Measurements from ENCODE around the gene ZSWIM5. TPM values are rescaled to one million over a fixed set of nuclear protein-coding genes. Genes with fewer than 3 reads are reported as not detected.

The ZSWIM5 gene
- total and polyA plus RNA-seq, 2 of the 8 experiments (the other 6 are each of a cell fraction or from before 2014, with no cell fraction given): 2.5 to 3.9 TPM

DNA sequence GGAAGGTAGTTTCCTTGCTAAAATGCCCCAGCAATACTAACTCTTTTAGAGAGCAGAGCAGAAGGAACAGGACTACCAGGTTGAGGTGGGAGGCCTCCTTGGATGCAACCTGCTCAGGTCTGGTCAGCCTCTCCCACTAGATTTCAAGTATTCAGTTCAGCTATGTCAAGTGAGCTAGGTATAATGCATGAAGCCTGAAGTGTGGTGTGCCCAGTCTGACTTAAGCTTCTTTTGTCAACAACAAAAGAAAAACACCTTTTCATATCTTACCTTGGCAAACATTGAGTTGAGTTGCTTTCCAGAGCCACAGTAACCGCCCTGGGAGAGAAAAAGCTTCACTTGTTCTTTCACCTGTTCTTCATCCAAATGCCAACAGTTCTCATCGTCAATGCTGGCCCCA, 146.6 kb downstream of the ZSWIM5 start:
- no peak for FAIRE-seq
- no peak overlapping the region for H2BK20ac ChIP-seq (ENCODE audit: low read length)
- H2BK15ac ChIP-seq (ENCODE audit: low read length): no peak overlapping the region
- no peak overlapping the region for H3K56ac ChIP-seq (replicated peaks; ENCODE audit: insufficient read length, low read depth, low read length)
- H4K20me1 ChIP-seq (replicated peaks in 1 of 2; ENCODE audit: control insufficient read depth in 1 of 2, insufficient read depth in 2 of 2, low read length in 2 of 2): no peaks in the 10 kb centered on the region
- TF ChIP-seq POLR2A (IDR thresholded peaks at IDR 0.05; ENCODE audit: control extremely low read depth in 1 of 2, low read depth in 2 of 2, low read length in 2 of 2): no peak
- TF ChIP-seq TAF1 (IDR thresholded peaks at IDR 0.05; ENCODE audit: low read depth, low read length): no peak
- no peak for TF ChIP-seq RBBP5 (IDR thresholded peaks at IDR 0.05; ENCODE audit: borderline replicate concordance, low read depth, low read length)
- TF ChIP-seq SP4 (IDR thresholded peaks at IDR 0.05; ENCODE audit: low read length): no peak
- TF ChIP-seq, protein P1, sequence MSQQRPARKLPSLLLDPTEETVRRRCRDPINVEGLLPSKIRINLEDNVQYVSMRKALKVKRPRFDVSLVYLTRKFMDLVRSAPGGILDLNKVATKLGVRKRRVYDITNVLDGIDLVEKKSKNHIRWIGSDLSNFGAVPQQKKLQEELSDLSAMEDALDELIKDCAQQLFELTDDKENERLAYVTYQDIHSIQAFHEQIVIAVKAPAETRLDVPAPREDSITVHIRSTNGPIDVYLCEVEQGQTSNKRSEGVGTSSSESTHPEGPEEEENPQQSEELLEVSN (IDR thresholded peaks at IDR 0.05): no peak
- no peak for TF ChIP-seq TAF7 (optimal IDR thresholded peaks at IDR 0.05; ENCODE audit: borderline replicate concordance, low read depth, low read length)
- H3K79me1 ChIP-seq (ENCODE audit: low read depth, low read length): no peaks in the 10 kb centered on the region
- no peak overlapping the region for H4K8ac ChIP-seq (ENCODE audit: extremely low read depth, insufficient read depth, low read length)
- no peaks in the 10 kb centered on the region for H3K36me3 ChIP-seq (ENCODE audit: control insufficient read depth in 2 of 4, insufficient read depth in 4 of 4, low read length in 3 of 4)
- H3K27ac ChIP-seq (ENCODE audit: low read depth, low read length): no peak overlapping the region
- no peak overlapping the region for H3K9ac ChIP-seq (replicated peaks in 1 of 4; ENCODE audit: extremely low read depth in 1 of 4, low read depth in 3 of 4, low read length in 3 of 4)
- H3K4me2 ChIP-seq (ENCODE audit: insufficient read depth in 1 of 2, low read depth in 2 of 2, low read length in 2 of 2): no peak overlapping the region
- H4K91ac ChIP-seq (replicated peaks; ENCODE audit: insufficient read length, low read length): no peak overlapping the region
- H3K23ac ChIP-seq (ENCODE audit: insufficient read length): no peak overlapping the region
- H2BK120ac ChIP-seq (replicated peaks; ENCODE audit: low read depth, low read length): no peak overlapping the region
- 78% methylated on average over 2 of the region's 2 CpGs; no CpG with 5 or more reads in 1 of the 2 experiments for WGBS, 2 experiments (ENCODE audit: extremely low coverage in 1 of 2, insufficient coverage in 1 of 2, insufficient read length in 1 of 2, insufficient replicate concordance in 2 of 2, low coverage in 1 of 2, low lambda C conversion rate in 2 of 2, missing lambda C conversion rate in 1 of 2)
- H2AFZ ChIP-seq (ENCODE audit: low read length): no peak overlapping the region
- H2BK12ac ChIP-seq (ENCODE audit: low read depth, low read length): no peak overlapping the region
- no peaks in the 10 kb centered on the region for H3K23me2 ChIP-seq (ENCODE audit: low read depth, low read length)
- no peak for DNase-seq (ENCODE audit: low read depth in 1 of 2, low spot score in 2 of 2)
- H3K14ac ChIP-seq (ENCODE audit: insufficient read length): no peak overlapping the region
- no peak overlapping the region for H3K4me3 ChIP-seq (ENCODE audit: extremely low read depth in 1 of 4, insufficient read depth in 2 of 4, low read depth in 3 of 4, low read length in 4 of 4)
- CTCF ChIA-PET (ENCODE audit: partially characterized antibody): interaction anchor here (0.6 to 1.0 kb wide), 2 partner anchors 25 to 46 kb away, joined by 3 to 7 read pairs; no protein-coding TSS in a partner anchor
- no peak overlapping the region for H2BK5ac ChIP-seq (ENCODE audit: low read depth, low read length)
- POLR2A ChIA-PET (ENCODE audit: partially characterized antibody): no interaction called here
- no peak overlapping the region for H3K4ac ChIP-seq (replicated peaks; ENCODE audit: insufficient read length, low read depth, low read length)
- H3K4me1 ChIP-seq (replicated peaks in 1 of 4; ENCODE audit: control insufficient read depth in 3 of 4, insufficient read depth in 4 of 4, low read length in 3 of 4): peaks cover 0 to 2% (median 0%) of the 10 kb centered on the region in 4 experiments; a peak in 1 of 7 replicates
- no peak overlapping the region for H4K5ac ChIP-seq (ENCODE audit: insufficient read length, low read depth, low read length)
- H3K79me2 ChIP-seq (ENCODE audit: control insufficient read depth in 1 of 2, insufficient read depth in 2 of 2, low read length in 2 of 2): no peaks in the 10 kb centered on the region
- H3K27me3 ChIP-seq (replicated peaks in 1 of 4; ENCODE audit: control insufficient read depth in 3 of 4, extremely low read depth in 1 of 4, insufficient read depth in 3 of 4, low read length in 3 of 4): no peaks in the 10 kb centered on the region
- H3K18ac ChIP-seq (ENCODE audit: extremely low read depth, low read length): no peak overlapping the region
- no peak overlapping the region for H2AK5ac ChIP-seq (ENCODE audit: low read depth, low read length)
- H3K9me3 ChIP-seq (ENCODE audit: insufficient read depth in 2 of 2, low read depth in 1 of 2, low read length in 1 of 2): no peaks in the 10 kb centered on the region
